HG02678 (cell line): ENCODE data around the gene PRTFDC1.
A peak's percentile ranks its signal among the peaks of the same experiment; 100 is the strongest.
"Not testable (repeated sequence)": the region's sequence is repeated elsewhere in the genome, so short reads cannot be mapped to it uniquely, and the experiment has no call there.

Experiments
- ATAC-seq: cut with Tn5 transposase; IDR thresholded peaks from one replicate; pipeline ENCODE4 v1.9.1; 2021; ENCODE audit warnings: mild to moderate bottlenecking, moderate library complexity; ENCODE audit not compliant: unreplicated experiment

PRTFDC1 gene

GRCh38 chr10:24966962-24967481, 14.6 kb upstream of the PRTFDC1 start:
- no peak for ATAC-seq

DNA sequence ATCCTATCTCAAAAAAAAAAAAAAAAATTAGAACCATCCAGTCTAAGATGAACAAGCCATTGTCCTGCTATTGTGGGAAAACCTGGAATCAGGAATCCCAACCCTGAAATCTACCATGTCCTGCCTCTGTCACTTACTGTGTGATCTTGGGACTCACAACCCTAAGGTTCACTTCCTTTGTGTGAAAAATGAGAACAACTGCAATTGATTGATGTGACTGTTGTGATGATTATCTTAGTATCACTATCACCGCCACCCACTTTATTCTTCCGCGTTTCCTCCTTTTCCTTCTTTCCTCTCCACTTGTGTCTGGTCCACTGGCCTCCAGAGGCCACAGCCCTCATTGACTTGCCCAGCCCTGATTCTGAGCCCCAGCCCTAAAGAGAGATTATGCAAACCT, 12.6 kb upstream of the PRTFDC1 start:
- no peak for ATAC-seq

DNA sequence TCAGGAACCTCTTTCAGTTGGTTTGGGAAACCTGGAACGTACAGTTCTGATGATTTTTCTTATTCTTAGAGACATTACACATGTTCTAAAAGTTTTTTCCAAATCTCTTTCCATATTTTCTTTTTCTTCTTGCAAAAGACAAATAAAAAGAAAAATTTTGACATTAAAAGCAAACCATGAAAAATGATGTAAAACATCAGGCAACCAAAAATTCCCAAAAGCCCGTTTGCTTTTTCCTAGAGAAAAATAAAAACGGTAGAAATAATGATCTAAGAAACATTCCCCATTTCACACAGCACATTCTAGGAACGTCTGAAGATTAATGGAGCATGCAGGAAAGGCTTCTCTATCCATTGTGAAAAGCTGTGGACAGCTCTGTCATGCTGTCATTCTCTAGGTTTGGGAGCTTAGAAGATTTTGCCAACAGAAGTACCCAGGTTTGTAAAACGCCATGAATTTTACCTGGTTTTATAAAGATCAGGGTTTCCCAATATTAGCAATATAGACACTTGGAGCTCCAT, 11.2 kb upstream of the PRTFDC1 start:
- no peak for ATAC-seq

- no peak for ATAC-seq
Measured at GRCh38 chr10:24962995-24963394, 10.6 kb upstream of the PRTFDC1 start.

GRCh38 chr10:24961582-24961981, 9.2 kb upstream of the PRTFDC1 start:
- ATAC-seq = no peak

- ATAC-seq = no peak
Measured at GRCh38 chr10:24959382-24959730, 7.0 kb upstream of the PRTFDC1 start.

DNA sequence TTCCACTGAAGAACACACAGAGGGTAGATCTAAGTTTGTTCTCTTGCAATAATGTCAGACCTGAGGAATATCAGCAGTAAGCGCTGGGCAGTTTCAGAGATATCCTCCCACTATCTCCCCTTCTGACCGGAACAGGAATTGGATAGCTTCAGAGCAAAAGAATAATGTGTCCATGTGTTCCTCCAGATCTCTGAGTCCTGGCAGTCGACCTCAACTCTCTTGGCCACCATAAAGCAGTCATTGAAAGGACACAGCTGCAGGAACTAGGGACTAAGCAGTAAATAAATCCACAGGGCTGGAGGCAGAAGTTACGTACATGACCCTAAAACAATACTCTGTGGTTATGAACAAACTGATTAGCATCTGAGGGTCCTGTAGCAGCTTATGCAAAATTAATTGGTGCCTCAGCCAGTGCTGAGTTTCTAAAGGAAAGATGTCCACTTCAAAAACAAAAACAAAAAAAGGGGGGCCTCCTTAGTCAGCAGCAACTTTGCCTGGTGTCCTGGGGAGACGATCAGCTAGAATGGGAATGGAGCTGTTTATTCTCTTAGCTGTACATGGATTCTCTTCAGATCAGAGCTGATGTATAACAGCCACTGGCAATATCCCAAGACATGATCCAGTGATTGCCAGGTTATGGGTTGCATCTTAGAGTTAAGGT, 6.4 kb upstream of the PRTFDC1 start:
- no peak for ATAC-seq

- no peak for ATAC-seq
Measured at GRCh38 chr10:24958091-24958720, 5.8 kb upstream of the PRTFDC1 start.

DNA sequence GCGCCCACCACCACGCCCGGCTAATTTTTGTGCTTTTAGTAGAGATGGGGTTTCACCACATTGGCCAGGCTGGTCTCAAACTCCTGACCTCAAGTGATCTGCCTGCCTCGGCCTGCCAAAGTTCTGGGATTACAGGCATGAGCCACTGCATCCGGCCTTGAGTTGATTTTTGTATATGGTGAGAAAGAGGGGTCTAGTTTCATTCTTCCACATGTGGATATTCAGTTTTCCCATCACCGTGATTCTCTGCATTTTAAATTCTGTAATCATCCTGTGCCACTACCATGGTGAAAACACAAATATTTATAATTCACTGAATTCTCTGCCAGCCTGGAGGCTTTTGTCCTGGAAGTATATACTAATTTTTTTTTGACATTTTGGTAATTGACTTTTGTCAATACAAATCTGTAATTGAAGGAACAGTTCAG, 5.2 kb upstream of the PRTFDC1 start:
- not testable (repeated sequence) for ATAC-seq

DNA sequence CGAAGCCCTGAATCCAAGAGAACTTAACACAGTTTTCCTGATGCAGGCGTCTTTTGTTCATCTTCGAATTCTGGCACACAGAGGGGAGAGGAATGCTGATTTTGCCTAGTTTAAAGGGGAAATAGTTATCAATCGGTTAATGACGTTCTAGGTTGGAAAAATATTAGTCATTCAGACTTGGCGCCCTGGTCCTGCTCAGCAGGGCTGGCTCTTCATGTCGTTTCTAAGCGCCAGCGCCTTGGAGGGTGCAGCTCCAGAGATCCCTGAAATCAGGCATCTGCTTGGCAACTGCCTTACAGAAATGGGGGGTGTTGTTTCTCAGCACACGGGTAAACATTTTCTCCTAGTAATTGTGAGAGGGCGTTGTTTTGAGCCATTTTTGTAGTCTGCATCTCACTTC, 1.3 kb upstream of the PRTFDC1 start:
- no peak for ATAC-seq

GRCh38 chr10:24952707-24953645, 570 bp upstream of the PRTFDC1 start:
- ATAC-seq = peak; percentile 75

GRCh38 chr10:24951201-24952142, 934 bp downstream of the PRTFDC1 start:
- peak; percentile 14 for ATAC-seq

DNA sequence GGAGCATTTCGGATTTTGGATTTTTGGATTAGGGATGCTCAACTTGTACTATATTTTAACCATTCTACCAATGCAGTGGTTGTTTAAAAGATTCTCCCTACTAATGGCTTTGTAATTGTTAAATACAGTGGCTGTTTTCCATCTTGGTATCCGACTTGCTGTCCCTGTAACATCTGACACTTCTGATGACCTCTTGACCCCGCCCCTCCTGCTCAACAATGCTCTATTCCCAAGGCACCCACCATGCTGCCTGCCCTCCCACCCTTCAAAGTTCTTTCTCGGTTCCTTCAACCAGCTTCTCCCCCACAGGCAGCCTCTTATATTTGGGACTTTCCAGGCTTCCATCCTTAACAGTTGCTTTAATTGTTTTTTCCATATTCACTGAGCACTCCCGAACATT, 2.0 kb downstream of the PRTFDC1 start:
- ATAC-seq = no peak

DNA sequence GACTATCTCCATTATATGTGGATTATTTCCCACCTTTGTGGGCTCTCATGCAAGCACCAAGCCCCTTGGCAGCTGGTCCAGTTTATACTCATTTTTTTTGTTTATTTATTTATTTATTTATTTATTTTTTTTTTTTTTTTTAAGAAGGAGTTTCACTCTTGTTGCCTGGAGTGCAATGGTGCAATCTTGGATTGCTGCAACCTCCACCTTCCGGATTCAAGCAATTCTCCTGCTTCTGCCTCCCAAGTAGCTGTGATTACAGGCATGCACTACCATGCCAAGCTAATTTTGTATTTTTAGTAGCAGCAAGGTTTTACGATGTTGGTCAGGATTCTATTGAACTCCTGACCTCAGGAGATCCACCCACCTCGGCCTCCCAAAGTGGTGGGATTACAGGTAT, 2.8 kb downstream of the PRTFDC1 start:
- ATAC-seq = no peak

GRCh38 chr10:24947304-24948097, 4.9 kb downstream of the PRTFDC1 start:
- ATAC-seq = peak; percentile 47

- no peak for ATAC-seq
Measured at GRCh38 chr10:24944512-24945255, 7.7 kb downstream of the PRTFDC1 start.

GRCh38 chr10:24938525-24938924, 13.9 kb downstream of the PRTFDC1 start:
- no peak for ATAC-seq

DNA sequence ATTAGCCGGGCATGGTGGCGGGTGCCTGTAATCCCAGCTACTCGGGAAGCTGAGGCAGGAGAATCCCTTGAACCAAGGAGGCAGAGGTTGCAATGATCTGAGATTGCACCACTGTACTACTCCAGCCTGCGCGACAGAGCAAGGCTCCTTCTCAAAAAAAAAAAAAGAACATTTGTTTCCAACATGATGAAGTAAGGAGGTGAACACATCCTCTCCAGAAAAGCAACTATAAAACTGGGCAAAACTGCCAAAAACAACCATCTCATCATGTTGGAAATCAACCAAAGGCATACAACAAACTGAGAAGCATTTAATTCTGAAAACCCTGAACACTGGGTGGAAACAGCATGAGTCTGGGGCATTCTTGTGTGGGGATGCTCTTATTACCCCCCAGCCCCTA, 14.3 kb downstream of the PRTFDC1 start:
- no peak for ATAC-seq
